Spleen (tissue), 11 donors: ENCODE data around the gene FAM181B. TPM values are rescaled to one million over a fixed set of nuclear protein-coding genes. Genes with fewer than 3 reads are reported as not detected.

Experiments used
- DNase-seq: peaks from one replicate; pipeline ENCODE4 v3.0.0-alpha.2; 2020
- H3K27ac ChIP-seq, 8 donors: fragments of 200-600 bp; sonication (generic) in 7 of 8; 1 replicate in 4 of 8; 2 replicates in 4 of 8; pipeline versions ENCODE4 v1.5.0 to v1.8.0; 2016 to 2021; ENCODE audit warnings: inconsistent platforms in 4 of 8, mild to moderate bottlenecking in 4 of 8, moderate library complexity in 1 of 8
- H3K27me3 ChIP-seq, 7 donors: fragments of 200-600 bp; sonication (generic) in 6 of 7; replicated peaks in 1 of 7; 1 replicate in 4 of 7; 2 replicates in 3 of 7; pipeline versions ENCODE4 v1.5.0 to v1.8.0; 2016 to 2021; ENCODE audit warnings: inconsistent platforms in 3 of 7, mild to moderate bottlenecking in 1 of 7
- H3K36me3 ChIP-seq, 6 donors: fragments of 200-600 bp; sonication (generic) in 5 of 6; 1 replicate in 4 of 6; 2 replicates in 2 of 6; pipeline versions ENCODE4 v1.5.0 to v1.8.0; 2016 to 2021; ENCODE audit warnings: inconsistent platforms in 2 of 6
- H3K4me1 ChIP-seq, 6 donors: fragments of 200-600 bp; sonication (generic) in 5 of 6; 1 replicate in 3 of 6; 2 replicates in 3 of 6; pipeline versions ENCODE4 v1.5.0 to v1.8.0; 2016 to 2021; ENCODE audit warnings: inconsistent platforms in 3 of 6
- H3K4me3 ChIP-seq, 8 donors: fragments of 200-600 bp; sonication (generic) in 7 of 8; 1 replicate in 4 of 8; 2 replicates in 4 of 8; pipeline versions ENCODE4 v1.5.0 to v1.8.0; 2016 to 2021; ENCODE audit warnings: inconsistent platforms in 4 of 8, mild to moderate bottlenecking in 4 of 8, moderate library complexity in 2 of 8
- H3K9me3 ChIP-seq, 8 donors: fragments of 200-600 bp; sonication (generic) in 7 of 8; 1 replicate in 4 of 8; 2 replicates in 4 of 8; pipeline versions ENCODE4 v1.5.0 to v1.8.0; 2016 to 2021; ENCODE audit warnings: inconsistent platforms in 4 of 8
- CTCF ChIP-seq, 11 experiments: fragments of 200-600 bp in 7 of 11; fragments of 450-650 bp in 4 of 11; sonication (generic) in 4 of 11; IDR thresholded peaks in 8 of 11; conservative IDR thresholded peaks in 3 of 11; 1 replicate in 7 of 11; 2 replicates in 4 of 11; pipeline versions ENCODE4 v1.4.0 to v1.8.0; 2016 to 2021; ENCODE audit warnings: antibody characterized with exemption in 11 of 11, inconsistent platforms in 4 of 11, mild to moderate bottlenecking in 1 of 11
- POLR2A ChIP-seq, 3 donors: fragments of 450-650 bp; IDR thresholded peaks; one replicate each; pipeline ENCODE4 v1.5.1; 2017; ENCODE audit warnings: antibody characterized with exemption in 3 of 3, mild to moderate bottlenecking in 1 of 3
- POLR2AphosphoS5 ChIP-seq, 3 donors: sonication (generic); formaldehyde crosslinking; IDR thresholded peaks; one replicate each; pipeline ENCODE4 v1.5.1; 2017; ENCODE audit warnings: antibody characterized with exemption in 3 of 3
- WGBS, 5 donors: extraction: QIAGEN DNeasy Blood & Tissue Kit in 3 of 5; methylation state at CpG; one replicate each; pipeline versions ENCODE4 v1.1.5 to v1.1.7; 2013 to 2018; 5-methylcytosine and 5-hydroxymethylcytosine counted together
- intact Hi-C: fragments of 100-400 bp; cut with DNase I; formaldehyde crosslinking; loops from one replicate; pipeline ENCODE4 v1.15.0; 2023; ENCODE audit warnings: low total_unique reads
- polyA plus RNA-seq, 3 donors: library from polyadenylated mRNA; stranded (reverse); fragments of 200-250 nt; gene quantifications; one replicate each; pipeline ENCODE4 v1.2.1, GENCODE V29; 2013
- total RNA-seq, 7 donors: library from RNA; depleted of rRNA in 3 of 7; stranded (reverse); fragments of >200 nt in 3 of 7; fragmentation: NEBNext Ultra II Directional in 4 of 7; extraction: Animal tissue kit (Norgen Biotek cat#: 25700) in 4 of 7; gene quantifications; one replicate each; pipeline versions ENCODE4 v1.1.0 to v1.2.1, GENCODE V29; 2016 to 2021
- donor health status: healthy with polysubstance abuse.
- donor health status: DM: no; HTN: no; CAD: no; lungs with moderate emphysema.
- donor health status: DM: no; HTN: no; CAD: no.
- donor health status: Bipolar disorder and iron deficiency.
- donor health status: healthy.
- donor health status: DM: no; HTN: no; CAD: no.
- donor health status: DM: yes; HTN: yes; CAD: no.

FAM181B gene
- total and polyA plus RNA-seq, 10 donors = 0.07 to 0.22 (median 0.09) TPM; not detected in 5

GRCh38 chr11:82767123-82767522 lies 33.5 kb upstream of the FAM181B start:
- intact Hi-C loops = no loop called here
- H3K27ac ChIP-seq = no peak overlapping the region
- WGBS, 5 donors = 68 to 94% (median 83%) methylated on average over 1 of the region's 1 CpG

GRCh38 chr11:82765466-82766034 lies 31.9 kb upstream of the FAM181B start:
- Histone ChIP-seq H3K36me3 (no peaks in the 10 kb centered on the region), H3K9me3 (no peaks in the 10 kb centered on the region), H3K27ac (no peak overlapping the region), H3K4me3 (no peak overlapping the region), H3K4me1 (no peaks in the 10 kb centered on the region), H3K27me3 (peaks cover 0 to 5% (median 0%) of the 10 kb centered on the region in 7 donors)
- DNase-seq = no peak
- TF ChIP-seq CTCF (IDR thresholded peaks at IDR 0.05 in 8 of 11, conservative IDR thresholded peaks at IDR 0.05 in 3 of 11) (no peak), POLR2AphosphoS5 (IDR thresholded peaks at IDR 0.05) (no peak), POLR2A (IDR thresholded peaks at IDR 0.05) (no peak)
- intact Hi-C loops = no loop called here
- WGBS, 5 donors = 65 to 76% (median 67%) methylated on average over 11 of the region's 11 CpGs

More at GRCh38 chr11:82767123-82767522, 33.5 kb upstream of the FAM181B start:
- TF ChIP-seq POLR2A (IDR thresholded peaks at IDR 0.05) = no peak
- no peak for TF ChIP-seq POLR2AphosphoS5 (IDR thresholded peaks at IDR 0.05)
- no peak for TF ChIP-seq CTCF (IDR thresholded peaks at IDR 0.05 in 8 of 11, conservative IDR thresholded peaks at IDR 0.05 in 3 of 11)
- peaks cover 0 to 5% (median 0%) of the 10 kb centered on the region in 7 donors for H3K27me3 ChIP-seq
- H3K4me3 ChIP-seq = no peak overlapping the region
- H3K36me3 ChIP-seq = no peaks in the 10 kb centered on the region
- no peaks in the 10 kb centered on the region for H3K4me1 ChIP-seq
- DNase-seq = no peak
- no peaks in the 10 kb centered on the region for H3K9me3 ChIP-seq

GRCh38 chr11:82763167-82763566 lies 29.5 kb upstream of the FAM181B start:
- Histone ChIP-seq H3K27ac (no peak overlapping the region), H3K4me1 (no peaks in the 10 kb centered on the region), H3K9me3 (no peaks in the 10 kb centered on the region), H3K27me3 (peaks cover 0 to 5% (median 0%) of the 10 kb centered on the region in 7 donors), H3K4me3 (no peak overlapping the region), H3K36me3 (no peaks in the 10 kb centered on the region)
- WGBS, 5 donors = 72 to 86% (median 82%) methylated on average over 1 of the region's 1 CpG
- DNase-seq = no peak
- TF ChIP-seq CTCF (IDR thresholded peaks at IDR 0.05 in 8 of 11, conservative IDR thresholded peaks at IDR 0.05 in 3 of 11) (no peak), POLR2AphosphoS5 (IDR thresholded peaks at IDR 0.05) (no peak), POLR2A (IDR thresholded peaks at IDR 0.05) (no peak)
- intact Hi-C loops = no loop called here

- peaks cover 0 to 13% (median 7%) of the 10 kb centered on the region in 6 donors for H3K4me1 ChIP-seq
- DNase-seq = no peak
- H3K27me3 ChIP-seq = peaks cover 0 to 1% (median 0%) of the 10 kb centered on the region in 7 donors
- WGBS, 5 donors = 87 to 97% (median 91%) methylated on average over 3 of the region's 3 CpGs
- H3K4me3 ChIP-seq = no peak overlapping the region
- no peak overlapping the region for H3K27ac ChIP-seq
- TF ChIP-seq POLR2A (IDR thresholded peaks at IDR 0.05) (no peak), CTCF (IDR thresholded peaks at IDR 0.05 in 8 of 11, conservative IDR thresholded peaks at IDR 0.05 in 3 of 11) (no peak), POLR2AphosphoS5 (IDR thresholded peaks at IDR 0.05) (no peak)
- intact Hi-C loops = no loop called here
- no peaks in the 10 kb centered on the region for H3K36me3 ChIP-seq
- no peaks in the 10 kb centered on the region for H3K9me3 ChIP-seq
Measured at GRCh38 chr11:82759649-82760048, 26.0 kb upstream of the FAM181B start.
